Chondrocyte (in vitro differentiated cells): ENCODE data around the gene FHDC1. TPM values are rescaled to one million over a fixed set of nuclear protein-coding genes. Genes with fewer than 3 reads are reported as not detected.

Source experiments
- DNase-seq: peaks from one replicate; pipeline ENCODE4 v3.0.0; 2021; ENCODE audit warnings: mixed read lengths, low spot score
- H3K27ac Mint-ChIP-seq: one replicate; pipeline ENCODE4 v1.8.0; 2021; ENCODE audit warnings: mild to moderate bottlenecking, moderate library complexity, mixed read lengths; ENCODE audit not compliant: unreplicated experiment
- H3K27me3 Mint-ChIP-seq: 2 replicates; pipeline ENCODE4 v1.8.0; 2021; ENCODE audit warnings: low read depth, mixed read lengths
- H3K36me3 Mint-ChIP-seq: 2 replicates; pipeline ENCODE4 v1.8.0; 2021; ENCODE audit warnings: low read depth, mixed read lengths
- H3K4me1 Mint-ChIP-seq: 2 replicates; pipeline ENCODE4 v1.8.0; 2021; ENCODE audit warnings: low read depth, mild to moderate bottlenecking, mixed read lengths
- H3K4me3 Mint-ChIP-seq: one replicate; pipeline ENCODE4 v1.8.0; 2021; ENCODE audit warnings: mild to moderate bottlenecking, moderate library complexity, mixed read lengths; ENCODE audit not compliant: unreplicated experiment
- H3K9me3 Mint-ChIP-seq: 2 replicates; pipeline ENCODE4 v1.8.0; 2021; ENCODE audit warnings: low read depth, mixed read lengths
- CTCF ChIP-seq: fragments of 200-600 bp; sonication (generic); IDR thresholded peaks from 2 replicates; pipeline ENCODE4 v1.5.0; 2021; ENCODE audit warnings: antibody characterized with exemption, mild to moderate bottlenecking, moderate library complexity
- total RNA-seq: library from RNA; stranded (reverse); gene quantifications from 3 replicates; pipeline ENCODE4 v1.2.1, GENCODE V29; 2021

Gene FHDC1
- total RNA-seq, 1 donor from 2014 or later, result 4.2 TPM

GRCh38 chr4:152956650-152957436 is 20.7 kb downstream of the FHDC1 start:
- Mint-ChIP-seq H3K27me3 (no peaks in the 10 kb centered on the region), H3K9me3 (no peaks in the 10 kb centered on the region), H3K36me3 (peaks cover 5% of the 10 kb centered on the region), H3K4me3 (peak overlapping the region; percentile 58), H3K4me1 (peaks cover 72% of the 10 kb centered on the region), H3K27ac (peak overlapping the region; percentile 92)
- TF ChIP-seq CTCF, result no peak
- no peak for DNase-seq

- H3K4me3 Mint-ChIP-seq, result peak overlapping the region; percentile 35
- H3K36me3 Mint-ChIP-seq, result peaks cover 5% of the 10 kb centered on the region
- H3K27ac Mint-ChIP-seq, result peak overlapping the region; percentile 92
- TF ChIP-seq CTCF, result peak; percentile 52
- DNase-seq, result no peak
- no peaks in the 10 kb centered on the region for H3K9me3 Mint-ChIP-seq
- H3K27me3 Mint-ChIP-seq, result no peaks in the 10 kb centered on the region
- H3K4me1 Mint-ChIP-seq, result peaks cover 73% of the 10 kb centered on the region
Measured at GRCh38 chr4:152957437-152958171, 21.5 kb downstream of the FHDC1 start.

- no peaks in the 10 kb centered on the region for H3K27me3 Mint-ChIP-seq
- DNase-seq, result no peak
- no peak for TF ChIP-seq CTCF
- H3K9me3 Mint-ChIP-seq, result no peaks in the 10 kb centered on the region
- peaks cover 71% of the 10 kb centered on the region for H3K4me1 Mint-ChIP-seq
- no peak overlapping the region for H3K27ac Mint-ChIP-seq
- peaks cover 6% of the 10 kb centered on the region for H3K36me3 Mint-ChIP-seq
- H3K4me3 Mint-ChIP-seq, result no peak overlapping the region
Measured at GRCh38 chr4:152959080-152959479, 23.0 kb downstream of the FHDC1 start.

- peaks cover 75% of the 10 kb centered on the region for H3K4me1 Mint-ChIP-seq
- H3K27me3 Mint-ChIP-seq, result no peaks in the 10 kb centered on the region
- peaks cover 6% of the 10 kb centered on the region for H3K36me3 Mint-ChIP-seq
- no peak for DNase-seq
- no peak overlapping the region for H3K4me3 Mint-ChIP-seq
- no peaks in the 10 kb centered on the region for H3K9me3 Mint-ChIP-seq
- no peak for TF ChIP-seq CTCF
- H3K27ac Mint-ChIP-seq, result no peak overlapping the region
Measured at GRCh38 chr4:152960082-152960481, 24.0 kb downstream of the FHDC1 start.

GRCh38 chr4:152961014-152961772 is 25.1 kb downstream of the FHDC1 start:
- no peak for TF ChIP-seq CTCF
- peak overlapping the region; percentile 96 for H3K27ac Mint-ChIP-seq
- H3K27me3 Mint-ChIP-seq, result no peaks in the 10 kb centered on the region
- H3K36me3 Mint-ChIP-seq, result peaks cover 6% of the 10 kb centered on the region
- no peaks in the 10 kb centered on the region for H3K9me3 Mint-ChIP-seq
- peak overlapping the region; percentile 35 for H3K4me3 Mint-ChIP-seq
- H3K4me1 Mint-ChIP-seq, result peaks cover 69% of the 10 kb centered on the region
- no peak for DNase-seq
